Smooth muscle cell (in vitro differentiated cells): Measurements from ENCODE around the gene NRF1. TPM values are rescaled to one million over a fixed set of nuclear protein-coding genes. Genes with fewer than 3 reads are reported as not detected.

Experiments used
- DNase-seq: peaks from one replicate; lab custom pipeline; 2025; ENCODE audit not compliant: unreplicated experiment; lab: John Stamatoyannopoulos, UW
- H2AFZ ChIP-seq: fragments of 200-600 bp; sonication (generic); 2 replicates; pipeline ENCODE4 v1.6.0; 2016; ENCODE audit warnings: antibody characterized with exemption, low read depth, mild to moderate bottlenecking
- H3F3A ChIP-seq: fragments of 200-600 bp; sonication (generic); 2 replicates; pipeline ENCODE4 v1.6.0; 2017; ENCODE audit warnings: antibody characterized with exemption, low read depth
- H3K27ac ChIP-seq: fragments of 200-600 bp; sonication (generic); 2 replicates; pipeline ENCODE4 v1.5.1; 2016; ENCODE audit warnings: low read depth, mild to moderate bottlenecking
- H3K27me3 ChIP-seq: fragments of 200-600 bp; sonication (generic); 2 replicates; pipeline ENCODE4 v1.6.1; 2016; ENCODE audit warnings: low read depth, mild to moderate bottlenecking
- H3K36me3 ChIP-seq: fragments of 200-600 bp; sonication (generic); 2 replicates; pipeline ENCODE4 v1.5.1; 2016; ENCODE audit warnings: low read depth
- H3K4me1 ChIP-seq: fragments of 200-600 bp; sonication (generic); 2 replicates; pipeline ENCODE4 v1.5.1; 2016; ENCODE audit warnings: low read depth
- H3K4me2 ChIP-seq: fragments of 200-600 bp; sonication (generic); 2 replicates; pipeline ENCODE4 v1.6.0; 2016; ENCODE audit warnings: mild to moderate bottlenecking
- H3K4me3 ChIP-seq: fragments of 200-600 bp; sonication (generic); 2 replicates; pipeline ENCODE4 v1.5.1; 2016; ENCODE audit warnings: mild to moderate bottlenecking
- H3K79me2 ChIP-seq: fragments of 200-600 bp; sonication (generic); 2 replicates; pipeline ENCODE4 v1.6.0; 2016; ENCODE audit warnings: low read depth, mild to moderate bottlenecking
- H3K9ac ChIP-seq: fragments of 200-600 bp; sonication (generic); 2 replicates; pipeline ENCODE4 v1.6.0; 2016; ENCODE audit warnings: low read depth
- H3K9me3 ChIP-seq: fragments of 200-600 bp; sonication (generic); replicated peaks from 2 replicates; pipeline ENCODE4 v1.5.1; 2016; ENCODE audit warnings: low read depth
- H4K20me1 ChIP-seq: fragments of 200-600 bp; sonication (generic); 2 replicates; pipeline ENCODE4 v1.6.0; 2016; ENCODE audit warnings: low read depth
- WGBS: methylation state at CpG from one replicate; pipeline ENCODE4 v1.1.7; 2016; ENCODE audit warnings: low lambda C conversion rate; 5-methylcytosine and 5-hydroxymethylcytosine counted together
- polyA plus RNA-seq: library from polyadenylated mRNA; unstranded; fragments of >200 nt; fragmentation: Nextera tagmentation; extraction: Ambion mirVana; gene quantifications from 2 replicates; pipeline ENCODE4 v1.2.1, GENCODE V29; 2016
- total RNA-seq: library from RNA; depleted of rRNA; stranded (reverse); fragments of >200 nt; gene quantifications from 2 replicates; pipeline ENCODE4 v1.2.3, GENCODE V29; 2014
- TF ChIP-seq, protein P1 (sequence below): fragments of 200-600 bp; sonication (generic); IDR thresholded peaks from 2 replicates; pipeline ENCODE4 v1.5.1; 2017; ENCODE audit warnings: borderline replicate concordance, mild to moderate bottlenecking, antibody characterized with exemption; ENCODE audit not compliant: insufficient read depth, poor library complexity, severe bottlenecking

Gene NRF1
- total and polyA plus RNA-seq, 2 experiments from 2014 or later: 8.9 to 13.4 TPM

GRCh38 chr7:129746857-129747529, 135.5 kb downstream of the NRF1 start:
- 67% methylated on average over 4 of the region's 4 CpGs for whole genome bisulfite sequencing
- no peak overlapping the region for H3K9ac ChIP-seq
- H3K36me3 ChIP-seq: no peaks in the 10 kb centered on the region
- H3K4me1 ChIP-seq: no peaks in the 10 kb centered on the region
- TF ChIP-seq, protein P1, sequence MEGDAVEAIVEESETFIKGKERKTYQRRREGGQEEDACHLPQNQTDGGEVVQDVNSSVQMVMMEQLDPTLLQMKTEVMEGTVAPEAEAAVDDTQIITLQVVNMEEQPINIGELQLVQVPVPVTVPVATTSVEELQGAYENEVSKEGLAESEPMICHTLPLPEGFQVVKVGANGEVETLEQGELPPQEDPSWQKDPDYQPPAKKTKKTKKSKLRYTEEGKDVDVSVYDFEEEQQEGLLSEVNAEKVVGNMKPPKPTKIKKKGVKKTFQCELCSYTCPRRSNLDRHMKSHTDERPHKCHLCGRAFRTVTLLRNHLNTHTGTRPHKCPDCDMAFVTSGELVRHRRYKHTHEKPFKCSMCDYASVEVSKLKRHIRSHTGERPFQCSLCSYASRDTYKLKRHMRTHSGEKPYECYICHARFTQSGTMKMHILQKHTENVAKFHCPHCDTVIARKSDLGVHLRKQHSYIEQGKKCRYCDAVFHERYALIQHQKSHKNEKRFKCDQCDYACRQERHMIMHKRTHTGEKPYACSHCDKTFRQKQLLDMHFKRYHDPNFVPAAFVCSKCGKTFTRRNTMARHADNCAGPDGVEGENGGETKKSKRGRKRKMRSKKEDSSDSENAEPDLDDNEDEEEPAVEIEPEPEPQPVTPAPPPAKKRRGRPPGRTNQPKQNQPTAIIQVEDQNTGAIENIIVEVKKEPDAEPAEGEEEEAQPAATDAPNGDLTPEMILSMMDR: no peak
- no peak overlapping the region for H3K4me2 ChIP-seq
- no peaks in the 10 kb centered on the region for H3K27me3 ChIP-seq
- DNase-seq: no peak
- no peaks in the 10 kb centered on the region for H3F3A ChIP-seq
- H3K27ac ChIP-seq: no peak overlapping the region
- no peak overlapping the region for H3K4me3 ChIP-seq
- H3K79me2 ChIP-seq: no peaks in the 10 kb centered on the region
- no peaks in the 10 kb centered on the region for H3K9me3 ChIP-seq
- no peak overlapping the region for H2AFZ ChIP-seq
- no peaks in the 10 kb centered on the region for H4K20me1 ChIP-seq

DNA sequence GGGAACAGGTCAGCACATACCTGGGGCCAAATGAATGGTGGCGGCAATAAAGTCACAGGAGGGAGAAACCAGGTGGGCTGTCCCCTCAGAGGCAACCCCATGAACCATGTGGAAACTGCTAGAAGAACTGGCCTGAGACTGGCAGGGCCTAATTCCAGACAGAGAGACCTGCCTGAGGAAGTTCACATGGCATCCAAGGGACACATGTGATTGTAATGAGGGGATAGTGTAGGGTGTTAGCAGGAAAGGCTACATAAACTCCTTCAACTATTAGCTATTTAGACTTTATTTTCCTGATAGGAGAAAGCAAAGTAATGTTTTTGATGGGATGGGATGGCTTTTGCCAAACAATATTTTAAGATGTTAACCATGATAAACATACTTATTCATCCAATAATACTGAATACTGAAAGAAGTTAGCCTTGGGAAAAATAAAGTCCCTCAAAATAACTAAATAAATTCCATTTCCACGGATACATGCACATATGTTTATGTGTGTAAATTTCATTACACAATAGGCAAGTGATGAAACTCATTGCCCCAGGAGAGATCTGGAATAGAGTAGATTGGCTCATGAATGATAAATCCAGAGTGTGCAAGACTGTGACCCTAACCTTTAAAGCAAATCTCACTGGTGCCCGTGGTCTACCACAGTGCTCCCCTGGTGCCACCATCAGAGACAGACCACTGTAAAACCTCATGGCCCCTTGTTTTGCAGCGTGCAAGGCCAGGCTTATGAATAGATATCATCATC, 137.0 kb downstream of the NRF1 start:
- no peaks in the 10 kb centered on the region for H3K9me3 ChIP-seq
- no peak overlapping the region for H3K4me3 ChIP-seq
- DNase-seq: no peak
- 90% methylated on average over 4 of the region's 4 CpGs for WGBS
- no peak overlapping the region for H3K9ac ChIP-seq
- no peaks in the 10 kb centered on the region for H3K79me2 ChIP-seq
- no peak overlapping the region for H3K27ac ChIP-seq
- TF ChIP-seq, protein P1: no peak
- no peaks in the 10 kb centered on the region for H3K27me3 ChIP-seq
- no peaks in the 10 kb centered on the region for H3F3A ChIP-seq
- no peaks in the 10 kb centered on the region for H3K4me1 ChIP-seq
- H4K20me1 ChIP-seq: no peaks in the 10 kb centered on the region
- no peaks in the 10 kb centered on the region for H3K36me3 ChIP-seq
- H2AFZ ChIP-seq: no peak overlapping the region
- no peak overlapping the region for H3K4me2 ChIP-seq

GRCh38 chr7:129750091-129750490, 138.6 kb downstream of the NRF1 start:
- no peak overlapping the region for H3K9ac ChIP-seq
- H3K4me1 ChIP-seq: no peaks in the 10 kb centered on the region
- DNase-seq: no peak
- no peaks in the 10 kb centered on the region for H3K9me3 ChIP-seq
- H3K27ac ChIP-seq: no peak overlapping the region
- no peaks in the 10 kb centered on the region for H3F3A ChIP-seq
- H2AFZ ChIP-seq: no peak overlapping the region
- no peaks in the 10 kb centered on the region for H3K79me2 ChIP-seq
- H3K27me3 ChIP-seq: no peaks in the 10 kb centered on the region
- H3K4me2 ChIP-seq: no peak overlapping the region
- H3K4me3 ChIP-seq: no peak overlapping the region
- TF ChIP-seq, protein P1: no peak
- no peaks in the 10 kb centered on the region for H3K36me3 ChIP-seq
- WGBS: 79% methylated on average over 7 of the region's 7 CpGs
- no peaks in the 10 kb centered on the region for H4K20me1 ChIP-seq
